T-cell (primary cell): ENCODE results near the gene DRD3. TPM values are rescaled to one million over a fixed set of nuclear protein-coding genes. Genes with fewer than 3 reads are reported as not detected.

Experiments used
- ATAC-seq, 4 experiments: fragments of 200-7000 bp in 3 of 4; fragments of 150-1000 bp in 1 of 4; cut with Tn5 transposase; replicated peaks in 1 of 4; 1 replicate in 3 of 4; 2 replicates in 1 of 4; pipeline ENCODE4 v1.10.0; 2021; ENCODE audit warnings: moderate library complexity in 3 of 4, mild to moderate bottlenecking in 2 of 4, moderate number of reproducible peaks in 1 of 4
- CTCF ChIA-PET, 2 donors: fragments of 300-600 bp; sonication (Branson Sonifier 250); formaldehyde crosslinking; loops; one replicate each; lab custom pipeline; 2022; ENCODE audit warnings: antibody characterized with exemption in 2 of 2; lab: Charles Lee
- POLR2A ChIA-PET, 2 donors: fragments of 300-600 bp; sonication (Branson Sonifier 250); formaldehyde crosslinking; loops; one replicate each; lab custom pipeline; 2022; ENCODE audit warnings: antibody characterized with exemption in 2 of 2; lab: Charles Lee
- DNase-seq, 35 experiments: peaks; one replicate each; pipeline versions ENCODE4 v3.0.0 to v3.0.0-alpha.2; 2013 to 2023
- H3K27ac ChIP-seq: one replicate; pipeline ENCODE4 v1.5.1; 2013; ENCODE audit warnings: low read length
- H3K27me3 ChIP-seq, 2 experiments: replicated peaks in 1 of 2; 1 replicate in 1 of 2; 2 replicates in 1 of 2; pipeline versions ENCODE4 v1.6.1 to v1.7.0; 2013; ENCODE audit warnings: low read length in 1 of 2, mixed read lengths in 1 of 2; ENCODE audit not compliant: control insufficient read depth in 2 of 2, insufficient read depth in 2 of 2; ENCODE audit errors: extremely low read depth in 1 of 2
- H3K36me3 ChIP-seq, 2 donors: 1 replicate in 1 of 2; 2 replicates in 1 of 2; pipeline versions ENCODE4 v1.6.1 to v1.7.0; 2013; ENCODE audit warnings: low read length in 1 of 2; ENCODE audit not compliant: control insufficient read depth in 2 of 2, insufficient read depth in 1 of 2; ENCODE audit errors: extremely low read depth in 1 of 2
- H3K4me1 ChIP-seq, 2 experiments: 1 replicate in 1 of 2; 2 replicates in 1 of 2; pipeline versions ENCODE4 v1.6.1 to v1.7.0; 2013; ENCODE audit warnings: low read length in 2 of 2, mixed read lengths in 1 of 2; ENCODE audit not compliant: insufficient read depth in 2 of 2, control insufficient read depth in 1 of 2; ENCODE audit errors: extremely low read depth in 1 of 2
- H3K4me3 ChIP-seq, 2 donors: 1 replicate in 1 of 2; 2 replicates in 1 of 2; pipeline versions ENCODE4 v1.5.1 to v1.7.0; 2013; ENCODE audit warnings: mild to moderate bottlenecking in 2 of 2, low read length in 1 of 2, moderate library complexity in 1 of 2; ENCODE audit not compliant: control insufficient read depth in 1 of 2; ENCODE audit errors: extremely low read depth in 1 of 2
- H3K9me3 ChIP-seq: 2 replicates; pipeline ENCODE4 v1.7.0; 2013
- H3K27ac Mint-ChIP-seq, 2 donors: one replicate each; pipeline ENCODE4 v1.8.0; 2020 to 2021; ENCODE audit warnings: mild to moderate bottlenecking in 2 of 2, mixed read lengths in 2 of 2
- H3K27me3 Mint-ChIP-seq, 2 donors: one replicate each; pipeline ENCODE4 v1.8.0; 2021 to 2022; ENCODE audit warnings: mixed read lengths in 2 of 2
- H3K36me3 Mint-ChIP-seq: one replicate; pipeline ENCODE4 v1.8.0; 2021; ENCODE audit warnings: mixed read lengths
- H3K4me1 Mint-ChIP-seq, 3 donors: one replicate each; pipeline ENCODE4 v1.8.0; 2020 to 2022; ENCODE audit warnings: mixed read lengths in 3 of 3, mild to moderate bottlenecking in 1 of 3
- H3K4me3 Mint-ChIP-seq, 3 donors: one replicate each; pipeline ENCODE4 v1.8.0; 2020 to 2022; ENCODE audit warnings: mild to moderate bottlenecking in 3 of 3, mixed read lengths in 3 of 3, moderate library complexity in 3 of 3
- H3K9me3 Mint-ChIP-seq, 3 donors: one replicate each; pipeline ENCODE4 v1.8.0; 2020 to 2022; ENCODE audit warnings: mixed read lengths in 3 of 3
- WGBS: methylation state at CpG from one replicate; pipeline ENCODE4 v1.1.5; 2013; ENCODE audit warnings: missing lambda C conversion rate; ENCODE audit not compliant: insufficient coverage; 5-methylcytosine and 5-hydroxymethylcytosine counted together
- total RNA-seq, 35 experiments: library from RNA in 6 of 35; stranded (reverse) in 6 of 35; fragments of 120-200 nt in 1 of 35; gene quantifications; one replicate each; pipeline versions ENCODE4 v1.2.1 to v1.2.4 and lab custom pipeline; 2013 to 2026

DRD3 gene
- total RNA-seq, 5 donors from 2014 or later (not counting 1 experiment from before 2014, with no cell fraction given) = 0.23 to 0.26 TPM; not detected in 3

DNA sequence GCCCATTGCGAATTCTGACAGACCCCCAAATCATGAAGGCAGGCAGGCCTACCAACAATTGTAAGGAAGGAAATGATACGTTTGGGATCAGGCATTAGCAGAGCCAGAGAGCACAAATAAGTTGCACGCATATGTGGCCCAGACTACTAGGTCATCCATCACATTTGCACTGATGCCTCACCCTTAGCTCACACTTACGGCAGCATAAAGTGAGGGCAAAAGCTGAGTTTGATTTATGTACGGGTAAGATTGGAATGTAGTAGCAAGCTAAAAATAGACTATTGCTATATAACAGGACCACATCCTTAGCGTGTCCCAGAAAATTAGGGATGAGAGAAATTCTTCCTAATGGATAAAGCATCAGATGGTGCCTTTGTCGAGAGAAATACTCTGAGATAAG, 63.7 kb downstream of the DRD3 start:
- WGBS = 60% methylated on average over 1 of the region's 7 CpGs
- ChIA-PET CTCF (no interaction called here), POLR2A (no interaction called here)
- no peak overlapping the region for H3K27ac ChIP-seq
- no peaks in the 10 kb centered on the region for H3K4me1 Mint-ChIP-seq
- no peaks in the 10 kb centered on the region for H3K9me3 ChIP-seq
- no peaks in the 10 kb centered on the region for H3K36me3 ChIP-seq
- no peak overlapping the region for H3K4me3 Mint-ChIP-seq
- no peak overlapping the region for H3K4me3 ChIP-seq
- no peaks in the 10 kb centered on the region for H3K4me1 ChIP-seq
- H3K27ac Mint-ChIP-seq = no peak overlapping the region
- H3K36me3 Mint-ChIP-seq = no peaks in the 10 kb centered on the region
- ATAC-seq = no peak
- no peaks in the 10 kb centered on the region for H3K9me3 Mint-ChIP-seq
- H3K27me3 ChIP-seq = no peaks in the 10 kb centered on the region
- DNase-seq = no peak
- H3K27me3 Mint-ChIP-seq = peaks cover 2 to 4% of the 10 kb centered on the region in 2 donors

GRCh38 chr3:114114719-114115118, 64.1 kb downstream of the DRD3 start:
- POLR2A ChIA-PET = no interaction called here
- WGBS = 100% methylated on average over 2 of the region's 3 CpGs
- ATAC-seq (no peak), DNase-seq (no peak)
- no peaks in the 10 kb centered on the region for H3K9me3 ChIP-seq
- H3K27me3 Mint-ChIP-seq = peaks cover 6 to 7% of the 10 kb centered on the region in 2 donors
- no peaks in the 10 kb centered on the region for H3K27me3 ChIP-seq
- no peak overlapping the region for H3K27ac Mint-ChIP-seq
- no peak overlapping the region for H3K4me3 Mint-ChIP-seq
- CTCF ChIA-PET = no interaction called here
- H3K36me3 ChIP-seq = no peaks in the 10 kb centered on the region
- no peaks in the 10 kb centered on the region for H3K4me1 Mint-ChIP-seq
- H3K27ac ChIP-seq = no peak overlapping the region
- no peaks in the 10 kb centered on the region for H3K9me3 Mint-ChIP-seq
- no peaks in the 10 kb centered on the region for H3K36me3 Mint-ChIP-seq
- H3K4me1 ChIP-seq = no peaks in the 10 kb centered on the region
- H3K4me3 ChIP-seq = no peak overlapping the region

DNA sequence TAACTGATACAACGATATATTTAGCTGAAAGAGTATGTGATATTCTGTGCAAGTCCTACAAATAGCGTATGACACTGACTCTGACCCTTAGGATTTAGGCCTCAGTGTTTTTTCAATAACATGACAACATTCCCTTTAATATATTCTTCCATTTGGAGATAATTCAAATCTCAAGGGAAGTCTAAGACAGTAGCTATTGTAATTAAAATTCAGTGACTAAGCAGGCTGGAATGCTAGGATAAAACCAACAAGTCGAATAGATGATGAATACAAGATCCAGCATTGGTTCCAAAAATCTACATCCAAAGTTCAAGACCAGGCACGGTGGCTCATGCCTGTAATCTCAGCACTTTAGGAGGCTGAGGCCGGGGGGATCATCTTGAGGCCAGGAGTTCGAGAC, 66.2 kb downstream of the DRD3 start:
- H3K36me3 Mint-ChIP-seq = no peaks in the 10 kb centered on the region
- Histone ChIP-seq H3K36me3 (no peaks in the 10 kb centered on the region), H3K9me3 (no peaks in the 10 kb centered on the region), H3K27me3 (peaks cover 0 to 3% of the 10 kb centered on the region in 2 experiments), H3K27ac (no peak overlapping the region), H3K4me3 (no peak overlapping the region), H3K4me1 (no peaks in the 10 kb centered on the region)
- H3K4me1 Mint-ChIP-seq = no peaks in the 10 kb centered on the region
- no peak for ATAC-seq
- 90% methylated on average over 3 of the region's 6 CpGs for WGBS
- no peak for DNase-seq
- no peak overlapping the region for H3K27ac Mint-ChIP-seq
- no peaks in the 10 kb centered on the region for H3K9me3 Mint-ChIP-seq
- POLR2A ChIA-PET = no interaction called here
- H3K27me3 Mint-ChIP-seq = peaks cover 10 to 14% of the 10 kb centered on the region in 2 donors
- CTCF ChIA-PET = no interaction called here
- H3K4me3 Mint-ChIP-seq = no peak overlapping the region

DNA sequence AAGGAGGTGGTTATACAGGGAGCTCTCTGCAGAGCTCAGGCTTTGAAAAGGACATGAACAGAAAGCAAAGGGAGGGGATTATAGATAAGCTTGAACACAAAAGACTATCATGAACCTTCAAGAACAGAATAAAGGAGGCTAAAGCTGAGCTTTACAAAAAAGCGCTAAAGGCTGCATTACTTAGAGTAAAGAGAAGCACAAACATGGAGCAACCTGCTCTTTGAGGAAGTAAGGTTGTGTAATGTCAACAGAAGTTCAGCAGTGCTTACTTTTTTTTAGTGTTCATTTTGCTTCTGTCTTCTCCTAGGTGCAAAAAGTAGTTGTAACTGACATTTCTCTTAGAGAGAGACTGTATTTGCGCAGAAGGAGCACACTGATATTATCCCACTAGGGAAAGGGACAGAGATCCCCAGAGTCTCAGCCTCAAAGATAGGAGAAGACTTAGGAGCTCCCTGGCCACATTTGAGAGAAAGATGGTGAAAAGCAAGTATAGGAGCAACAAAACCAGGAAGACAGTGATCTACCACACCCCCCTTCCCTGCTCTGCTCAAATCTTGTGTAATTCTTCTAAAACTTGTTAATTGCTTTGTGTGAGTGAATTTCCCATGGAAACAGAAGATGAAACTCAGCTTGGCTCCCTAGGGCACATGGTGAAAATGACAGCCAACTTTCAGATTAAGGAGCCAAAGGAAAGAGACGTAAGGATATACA, 67.6 kb downstream of the DRD3 start:
- H3K27me3 Mint-ChIP-seq = peaks cover 14% of the 10 kb centered on the region in 2 donors
- peaks cover 0 to 4% of the 10 kb centered on the region in 2 experiments for H3K27me3 ChIP-seq
- H3K27ac ChIP-seq = no peak overlapping the region
- no peaks in the 10 kb centered on the region for H3K36me3 ChIP-seq
- H3K4me3 ChIP-seq = no peak overlapping the region
- H3K4me1 Mint-ChIP-seq = no peaks in the 10 kb centered on the region
- POLR2A ChIA-PET = no interaction called here
- CTCF ChIA-PET = no interaction called here
- no peak overlapping the region for H3K4me3 Mint-ChIP-seq
- no peaks in the 10 kb centered on the region for H3K4me1 ChIP-seq
- no peaks in the 10 kb centered on the region for H3K9me3 ChIP-seq
- no peak for ATAC-seq
- H3K36me3 Mint-ChIP-seq = no peaks in the 10 kb centered on the region
- H3K9me3 Mint-ChIP-seq = no peaks in the 10 kb centered on the region
- WGBS = 80% methylated on average over 2 of the region's 3 CpGs
- no peak for DNase-seq
- no peak overlapping the region for H3K27ac Mint-ChIP-seq

DNA sequence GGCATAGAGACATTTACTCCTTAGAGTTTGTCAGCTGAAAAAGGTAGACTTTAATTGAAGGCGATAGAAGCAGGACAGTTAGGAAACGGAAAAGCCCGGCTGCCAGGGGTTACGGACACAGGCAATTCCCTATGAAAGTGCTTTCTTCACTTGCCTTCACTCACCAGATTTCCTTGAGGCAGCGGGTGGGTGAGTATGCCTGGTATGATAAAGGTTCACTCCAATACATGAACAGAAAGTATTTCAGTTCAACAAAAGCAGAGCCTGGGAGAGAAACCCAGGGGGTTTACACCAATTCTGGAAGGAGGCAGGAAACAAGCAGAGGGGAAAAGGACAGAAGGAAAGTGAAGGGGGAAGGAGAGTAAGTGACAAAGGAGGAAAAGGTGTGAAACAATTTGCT, 68.4 kb downstream of the DRD3 start:
- ChIA-PET POLR2A (no interaction called here), CTCF (no interaction called here)
- Mint-ChIP-seq H3K27me3 (peaks cover 14% of the 10 kb centered on the region in 2 donors), H3K4me1 (no peaks in the 10 kb centered on the region), H3K9me3 (no peaks in the 10 kb centered on the region), H3K36me3 (no peaks in the 10 kb centered on the region), H3K27ac (no peak overlapping the region), H3K4me3 (no peak overlapping the region)
- Histone ChIP-seq H3K9me3 (no peaks in the 10 kb centered on the region), H3K27me3 (peaks cover 0 to 4% of the 10 kb centered on the region in 2 experiments), H3K27ac (no peak overlapping the region), H3K36me3 (no peaks in the 10 kb centered on the region), H3K4me1 (no peaks in the 10 kb centered on the region), H3K4me3 (no peak overlapping the region)
- DNase-seq (no peak), ATAC-seq (no peak)
- no CpG with 5 or more reads among the region's 5 CpGs for WGBS

DNA sequence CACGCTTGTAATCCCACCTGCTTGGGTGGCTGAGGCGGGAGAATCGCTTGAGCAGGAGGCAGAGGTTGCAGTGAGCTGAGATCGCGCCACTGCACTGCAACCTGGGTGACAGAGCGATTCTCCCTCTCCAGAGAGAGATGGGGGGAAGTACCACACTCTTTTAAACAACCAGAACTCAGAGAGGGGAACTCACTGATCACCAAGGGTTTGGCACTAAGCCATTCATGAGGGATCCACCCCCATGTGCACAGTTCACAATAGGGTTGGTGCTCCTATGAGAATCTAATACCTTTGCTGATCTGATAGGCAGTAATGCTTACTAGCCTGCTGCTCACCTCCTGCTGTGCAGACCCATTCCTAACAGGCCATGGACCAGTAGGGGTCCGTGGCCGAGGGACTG, 70.7 kb downstream of the DRD3 start:
- 100% methylated on average over 1 of the region's 8 CpGs for WGBS
- ChIA-PET CTCF (no interaction called here), POLR2A (no interaction called here)
- Mint-ChIP-seq H3K27me3 (peaks cover 14 to 16% of the 10 kb centered on the region in 2 donors), H3K9me3 (no peaks in the 10 kb centered on the region), H3K4me3 (no peak overlapping the region), H3K27ac (no peak overlapping the region), H3K36me3 (no peaks in the 10 kb centered on the region), H3K4me1 (no peaks in the 10 kb centered on the region)
- Histone ChIP-seq H3K36me3 (no peaks in the 10 kb centered on the region), H3K4me3 (no peak overlapping the region), H3K27ac (no peak overlapping the region), H3K4me1 (no peaks in the 10 kb centered on the region), H3K9me3 (no peaks in the 10 kb centered on the region), H3K27me3 (peaks cover 0 to 7% of the 10 kb centered on the region in 2 experiments)
- ATAC-seq (no peak), DNase-seq (no peak)
